NCI-H1105 (cell line): ENCODE data around the gene MAD1L1.
"Not testable (repeated sequence)": the region's sequence is repeated elsewhere in the genome, so short reads cannot be mapped to it uniquely, and the experiment has no call there.

Source experiments
- DNase-seq: peaks from one replicate; lab custom pipeline; 2025; lab: John Stamatoyannopoulos, UW

Gene MAD1L1

GRCh38 chr7:2002561-2003450 lies 229.9 kb downstream of the MAD1L1 start:
- no peak for DNase-seq

- no peak for DNase-seq
Measured at GRCh38 chr7:2001601-2002442, 230.9 kb downstream of the MAD1L1 start.

GRCh38 chr7:2000746-2001321 lies 231.9 kb downstream of the MAD1L1 start:
- no peak for DNase-seq

- no peak for DNase-seq
Measured at GRCh38 chr7:2000153-2000687, 232.5 kb downstream of the MAD1L1 start.

- DNase-seq: no peak
Measured at GRCh38 chr7:1999278-1999984, 233.3 kb downstream of the MAD1L1 start.

- DNase-seq: no peak
Measured at GRCh38 chr7:1998146-1998545, 234.6 kb downstream of the MAD1L1 start.

GRCh38 chr7:1997537-1998076 lies 235.1 kb downstream of the MAD1L1 start:
- no peak for DNase-seq

GRCh38 chr7:1996816-1997215 lies 235.9 kb downstream of the MAD1L1 start:
- no peak for DNase-seq

GRCh38 chr7:1995911-1996420 lies 236.8 kb downstream of the MAD1L1 start:
- DNase-seq: not testable (repeated sequence)

- DNase-seq: no peak
Measured at GRCh38 chr7:1995426-1995825, 237.3 kb downstream of the MAD1L1 start.

GRCh38 chr7:1994931-1995330 lies 237.8 kb downstream of the MAD1L1 start:
- no peak for DNase-seq

GRCh38 chr7:1993776-1994740 lies 238.7 kb downstream of the MAD1L1 start:
- no peak for DNase-seq

GRCh38 chr7:1993031-1993695 lies 239.6 kb downstream of the MAD1L1 start:
- no peak for DNase-seq

GRCh38 chr7:1992554-1992953 lies 240.2 kb downstream of the MAD1L1 start:
- no peak for DNase-seq

GRCh38 chr7:1990001-1990670 lies 242.6 kb downstream of the MAD1L1 start:
- no peak for DNase-seq

- DNase-seq: no peak
Measured at GRCh38 chr7:1989049-1989860, 243.5 kb downstream of the MAD1L1 start.

GRCh38 chr7:1988533-1988930 lies 244.2 kb downstream of the MAD1L1 start:
- DNase-seq: no peak
